GM18870 (cell line): ENCODE results near the gene ASAH2.
"Not testable (repeated sequence)": the region's sequence is repeated elsewhere in the genome, so short reads cannot be mapped to it uniquely, and the experiment has no call there.

Experiments used
- ATAC-seq: cut with Tn5 transposase; IDR thresholded peaks from one replicate; pipeline ENCODE4 v1.9.1; 2021; ENCODE audit warnings: moderate library complexity; ENCODE audit not compliant: unreplicated experiment

The ASAH2 gene

GRCh38 chr10:50251394-50251793, at the start of gene ASAH2:
TSS of gene ASAH2 (minus strand) at chr10:50251516. CDS start at chr10:50248610, 2,906 bp downstream.
- ATAC-seq, result no peak

DNA sequence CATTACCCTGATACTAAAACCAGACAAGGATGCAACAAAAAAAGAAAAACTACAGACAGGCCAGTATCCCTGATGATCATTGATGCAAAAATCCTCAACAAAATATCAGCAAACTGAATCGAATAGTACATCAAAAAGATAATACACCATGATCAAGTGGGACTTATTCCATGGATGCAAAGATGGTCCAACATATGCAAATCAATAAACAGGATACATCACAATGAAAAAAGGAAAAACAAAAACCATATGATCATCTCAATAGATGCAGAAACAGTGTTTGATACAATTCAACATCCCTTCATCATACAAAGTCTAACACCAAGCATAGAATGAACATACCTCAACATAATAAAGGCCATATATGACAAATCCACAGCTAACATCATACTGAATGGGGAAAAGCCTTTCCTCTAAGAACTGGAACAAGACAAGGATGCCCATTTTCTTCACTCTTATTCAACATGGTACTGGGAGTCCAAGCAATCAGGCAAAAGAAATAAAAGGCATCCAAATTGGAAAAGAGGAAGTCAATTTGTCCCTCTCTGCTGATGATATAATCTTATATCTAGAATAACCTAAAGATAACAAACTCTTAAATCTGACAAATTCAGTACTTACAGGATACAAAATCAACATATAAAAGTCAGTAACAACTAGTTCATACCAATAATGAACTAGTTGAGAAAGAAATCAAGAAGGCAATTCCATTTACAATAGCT, 48.8 kb upstream of the ASAH2 start:
- ATAC-seq, result no peak

DNA sequence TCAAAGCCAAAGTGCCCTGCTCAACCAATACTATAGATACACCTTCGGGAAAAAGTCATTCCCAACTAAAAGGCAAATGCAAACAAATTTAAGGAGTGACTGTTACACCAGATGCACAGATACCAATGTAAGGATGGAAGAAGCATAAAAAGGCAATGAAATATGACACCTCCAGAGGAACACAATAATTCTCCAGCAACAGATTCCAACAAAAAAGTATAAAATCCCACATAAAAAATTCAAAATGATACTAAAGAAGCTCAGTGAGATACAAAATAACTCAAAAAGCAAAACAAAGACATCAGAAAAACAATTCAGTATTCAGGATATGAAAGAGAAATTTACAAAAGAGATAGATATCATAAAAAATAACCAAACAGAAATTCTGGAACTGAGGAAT, 44.1 kb upstream of the ASAH2 start:
- no peak for ATAC-seq

DNA sequence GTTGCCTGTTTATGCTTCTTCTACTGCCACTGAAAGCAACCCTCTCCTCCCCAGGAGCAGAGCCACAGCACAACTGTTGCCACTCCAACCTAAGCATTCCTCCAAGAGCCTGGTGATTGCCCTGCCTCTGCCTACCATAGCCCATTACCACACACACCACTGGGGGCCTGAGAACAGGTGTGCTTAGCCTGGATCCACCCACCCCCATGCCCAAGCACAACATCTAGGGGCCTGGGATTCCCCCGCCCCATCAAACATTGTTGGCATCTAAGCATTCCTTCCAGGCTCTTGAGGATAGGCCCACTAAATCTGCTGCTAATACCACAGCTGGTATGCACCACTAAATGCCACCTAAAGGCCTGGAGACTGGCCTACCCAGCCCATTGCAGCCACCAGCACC, 43.3 kb upstream of the ASAH2 start:
- no peak for ATAC-seq

GRCh38 chr10:50293513-50294313, 42.4 kb upstream of the ASAH2 start:
- no peak for ATAC-seq

DNA sequence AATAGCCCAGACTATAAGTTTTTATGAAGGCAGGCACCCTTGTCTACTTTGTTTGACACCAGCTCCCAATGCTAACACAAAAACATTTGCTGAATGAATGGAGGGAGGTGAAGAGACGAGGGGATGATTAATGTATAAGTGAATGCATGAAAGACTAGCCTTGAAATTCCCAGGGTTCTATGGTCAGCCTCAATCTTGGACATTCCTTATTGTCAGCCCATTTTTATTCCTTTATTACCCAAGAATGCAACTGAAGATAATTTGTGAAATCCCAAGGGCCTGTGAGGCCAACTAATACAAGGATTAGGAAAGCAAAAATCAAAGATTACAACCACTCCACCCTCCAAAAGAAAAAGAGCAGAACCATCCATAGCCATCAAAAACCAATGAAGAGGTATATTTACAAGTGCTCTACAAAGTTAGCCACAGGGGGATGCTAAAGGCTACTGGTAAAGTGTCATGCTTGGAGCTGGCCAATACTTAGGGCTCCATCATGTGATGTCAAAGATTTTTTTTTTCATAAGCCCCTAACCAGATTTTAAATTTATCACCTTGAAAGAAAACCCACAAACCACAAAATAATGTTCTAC, 40.0 kb upstream of the ASAH2 start:
- ATAC-seq, result no peak

- ATAC-seq, result no peak
Measured at GRCh38 chr10:50289196-50289595, 37.9 kb upstream of the ASAH2 start.

- no peak for ATAC-seq
Measured at GRCh38 chr10:50286996-50287803, 35.9 kb upstream of the ASAH2 start.

DNA sequence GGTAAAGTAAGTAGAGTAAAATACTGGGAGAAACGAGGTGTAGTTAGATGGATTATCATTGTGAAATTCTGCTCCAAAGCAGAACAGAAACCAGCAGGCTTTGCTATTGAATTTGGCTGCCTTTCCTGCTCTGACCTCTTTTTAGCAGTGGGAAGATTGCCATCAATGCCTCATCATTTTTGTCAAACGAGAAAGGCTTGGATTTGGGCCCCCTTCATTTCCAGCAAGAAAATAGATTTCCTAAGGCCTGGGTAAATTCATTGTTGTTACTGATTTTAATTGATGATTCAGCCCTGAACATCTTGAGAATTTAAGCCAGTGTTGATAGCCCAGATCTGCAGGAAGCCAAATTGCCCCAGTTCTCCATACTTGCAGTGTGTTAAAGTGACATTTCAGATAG, 35.2 kb upstream of the ASAH2 start:
- no peak for ATAC-seq

GRCh38 chr10:50281967-50282522, 30.7 kb upstream of the ASAH2 start:
- ATAC-seq, result no peak

GRCh38 chr10:50281210-50281966, 30.1 kb upstream of the ASAH2 start:
- no peak for ATAC-seq

- no peak for ATAC-seq
Measured at GRCh38 chr10:50280049-50280841, 28.9 kb upstream of the ASAH2 start.

- no peak for ATAC-seq
Measured at GRCh38 chr10:50279489-50279888, 28.2 kb upstream of the ASAH2 start.

GRCh38 chr10:50275650-50276235, 24.4 kb upstream of the ASAH2 start:
- peak; percentile 81 for ATAC-seq

DNA sequence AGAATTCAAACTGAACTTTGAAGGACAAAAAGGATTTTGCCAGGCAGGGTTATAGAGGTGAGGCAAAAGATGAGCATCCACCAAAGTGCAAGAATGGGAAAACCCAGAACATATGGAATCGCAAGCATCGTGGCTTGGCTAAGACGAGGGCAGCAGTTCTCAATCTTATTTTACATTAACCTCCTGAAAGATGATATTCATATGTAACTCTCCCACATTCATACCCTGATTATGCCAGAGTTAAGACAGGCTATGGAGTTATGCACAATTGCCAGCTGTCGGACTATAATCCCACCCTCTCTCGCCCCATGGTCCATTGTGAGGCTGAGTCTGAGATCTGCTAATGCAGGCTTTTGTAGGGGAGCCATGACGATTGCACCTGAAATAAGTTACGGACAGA, 21.2 kb upstream of the ASAH2 start:
- ATAC-seq, result no peak

- no peak for ATAC-seq
Measured at GRCh38 chr10:50271564-50272250, 20.4 kb upstream of the ASAH2 start.

DNA sequence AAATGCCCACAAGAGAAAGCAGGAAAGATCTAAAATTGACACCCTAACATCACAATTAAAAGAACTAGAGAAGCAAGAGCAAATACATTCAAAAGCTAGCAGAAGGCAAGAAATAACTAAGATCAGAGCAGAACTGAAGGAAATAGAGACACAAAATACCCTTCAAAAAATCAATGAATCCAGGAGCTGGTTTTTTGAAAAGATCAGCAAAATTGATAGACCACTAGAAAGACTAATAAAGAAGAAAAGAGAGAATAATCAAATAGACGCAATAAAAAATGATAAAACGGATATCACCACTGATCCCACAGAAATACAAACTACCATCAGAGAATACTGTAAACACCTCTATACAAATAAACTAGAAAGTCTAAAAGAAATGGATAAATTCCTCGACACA, 16.6 kb upstream of the ASAH2 start:
- not testable (repeated sequence) for ATAC-seq

DNA sequence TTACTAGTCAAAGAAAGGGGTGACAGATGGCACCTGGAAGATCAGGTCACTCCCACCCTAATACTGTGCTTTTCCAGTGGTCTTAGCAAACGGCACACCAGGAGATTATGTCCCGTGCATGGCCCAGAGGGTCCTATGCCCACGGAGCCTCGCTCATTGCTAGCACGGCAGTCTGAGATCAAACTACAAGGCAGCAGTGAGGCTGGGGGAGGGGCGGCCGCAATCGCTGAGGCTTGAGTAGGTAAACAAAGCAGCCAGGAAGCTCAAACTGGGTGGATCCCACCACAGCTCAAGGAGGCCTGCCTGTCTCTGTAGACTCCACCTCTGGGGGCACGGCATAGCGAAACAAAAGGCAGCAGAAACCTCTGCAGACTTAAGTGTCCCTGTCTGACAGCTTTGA, 11.3 kb upstream of the ASAH2 start:
- not testable (repeated sequence) for ATAC-seq
